BLaER1 treated with 17β-estradiol and CSF1 and Interleukin-3, amounts not matched to agents 10 nM and 100 nM (cell line): ENCODE results near the gene CDC42EP2.

Source experiments
- H3K27ac ChIP-seq, 11 experiments: shearing (Covaris generic); formaldehyde crosslinking; 2 replicates each; pipeline ENCODE4 v1.8.1; 2022
- H3K27me3 ChIP-seq, 11 experiments: shearing (Covaris generic); formaldehyde crosslinking; 2 replicates each; pipeline ENCODE4 v1.8.1; 2022
- H3K36me3 ChIP-seq, 11 experiments: shearing (Covaris generic); formaldehyde crosslinking; 2 replicates each; pipeline ENCODE4 v1.8.1; 2022
- H3K4me1 ChIP-seq, 10 experiments: shearing (Covaris generic); formaldehyde crosslinking; 2 replicates each; pipeline ENCODE4 v1.8.1; 2022
- H3K4me2 ChIP-seq, 11 experiments: shearing (Covaris generic); formaldehyde crosslinking; 2 replicates each; pipeline ENCODE4 v1.8.1; 2022
- H3K4me3 ChIP-seq, 10 experiments: shearing (Covaris generic); formaldehyde crosslinking; 2 replicates each; pipeline ENCODE4 v1.8.1; 2022
- H3K9ac ChIP-seq, 11 experiments: shearing (Covaris generic); formaldehyde crosslinking; 2 replicates each; pipeline ENCODE4 v1.8.1; 2022
- H3K9me3 ChIP-seq, 11 experiments: shearing (Covaris generic); formaldehyde crosslinking; replicated peaks in 1 of 11; 2 replicates each; pipeline ENCODE4 v1.8.1; 2022
- H4K20me1 ChIP-seq, 11 experiments: shearing (Covaris generic); formaldehyde crosslinking; 2 replicates each; pipeline ENCODE4 v1.8.1; 2022
- Cebpa-rat ChIP-seq, 11 experiments: shearing (Covaris generic); IDR thresholded peaks; 2 replicates each; pipeline ENCODE4 v1.8.1; 2022

Gene CDC42EP2

DNA sequence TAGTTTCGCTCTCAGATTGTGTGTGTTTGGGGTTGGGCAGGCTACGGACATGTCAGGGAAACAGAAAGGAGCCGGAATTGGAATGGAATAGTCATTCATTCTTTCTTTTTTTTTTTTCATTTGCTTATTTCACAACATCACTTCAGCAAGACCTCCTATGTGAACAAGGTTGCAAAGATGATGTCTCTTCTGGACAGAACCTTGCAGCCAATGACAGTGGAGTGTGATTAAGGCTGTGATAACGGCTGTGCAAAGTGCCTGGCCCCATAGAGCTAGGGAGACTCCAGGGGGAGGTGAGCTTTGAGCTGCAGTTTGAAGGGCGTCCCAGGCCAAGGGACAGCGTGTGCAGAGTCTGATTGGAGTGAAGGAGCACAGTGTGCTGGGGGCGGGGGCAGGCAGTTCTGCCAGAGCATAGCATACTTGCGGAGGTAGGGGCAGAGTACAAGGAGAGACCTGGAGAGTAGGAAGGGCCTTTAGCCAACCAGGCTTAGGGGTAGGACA, 43.2 kb downstream of the CDC42EP2 start:
- no peak overlapping the region for H3K4me3 ChIP-seq
- no peaks in the 10 kb centered on the region for H3K27me3 ChIP-seq
- H3K36me3 ChIP-seq, result peaks cover 0 to 8% (median 6%) of the 10 kb centered on the region in 11 experiments; a peak in 8 of 22 replicates
- peaks cover 24 to 35% (median 31%) of the 10 kb centered on the region in 10 experiments for H3K4me1 ChIP-seq
- no peak overlapping the region for H3K9ac ChIP-seq
- no peak for TF ChIP-seq Cebpa-rat (IDR thresholded peaks at IDR 0.05)
- H4K20me1 ChIP-seq, result peaks cover 0 to 25% (median 11%) of the 10 kb centered on the region in 11 experiments; a peak in 13 of 22 replicates
- H3K4me2 ChIP-seq, result no peak overlapping the region
- no peaks in the 10 kb centered on the region for H3K9me3 ChIP-seq
- no peak overlapping the region for H3K27ac ChIP-seq

GRCh38 chr11:65362320-65362931, 47.8 kb downstream of the CDC42EP2 start:
- peaks cover 8 to 36% (median 18%) of the 10 kb centered on the region in 10 experiments; a peak in 19 of 20 replicates for H3K4me1 ChIP-seq
- H3K4me2 ChIP-seq, result peak overlapping the region in 10 of 11 experiments; percentile 16 to 79 (median 56); a peak in 19 of 22 replicates
- peak overlapping the region in 7 of 11 experiments; percentile 24 to 75 (median 66); a peak in 14 of 22 replicates for H3K9ac ChIP-seq
- no peak for TF ChIP-seq Cebpa-rat (IDR thresholded peaks at IDR 0.05)
- no peaks in the 10 kb centered on the region for H3K9me3 ChIP-seq
- no peaks in the 10 kb centered on the region for H4K20me1 ChIP-seq
- no peaks in the 10 kb centered on the region for H3K27me3 ChIP-seq
- H3K36me3 ChIP-seq, result no peaks in the 10 kb centered on the region
- no peak overlapping the region for H3K4me3 ChIP-seq
- peak overlapping the region in 8 of 11 experiments; percentile 5 to 88 (median 76); a peak in 16 of 22 replicates for H3K27ac ChIP-seq

DNA sequence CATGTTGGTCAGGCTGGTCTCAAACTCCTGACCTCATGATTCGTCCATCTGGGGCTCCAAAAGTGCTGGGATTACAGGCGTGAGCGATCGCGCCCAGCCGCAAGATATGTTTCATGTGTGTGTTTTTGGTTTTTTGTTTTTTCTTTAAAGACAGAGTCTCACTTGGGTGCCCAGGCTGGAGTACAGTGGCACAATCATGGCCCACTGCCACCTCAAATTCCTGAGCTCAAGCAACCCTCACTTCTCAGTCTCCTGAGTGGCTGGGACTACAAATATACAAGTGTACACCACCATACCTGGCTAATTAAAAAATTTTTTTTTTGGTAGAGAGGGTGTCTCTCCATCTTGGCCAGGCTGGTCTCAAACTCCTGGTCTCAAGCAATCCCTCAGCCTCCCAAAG, 48.3 kb downstream of the CDC42EP2 start:
- Histone ChIP-seq H3K4me3 (no peak overlapping the region), H3K36me3 (no peaks in the 10 kb centered on the region), H3K4me2 (peak overlapping the region in 10 of 11 experiments; percentile 16 to 79 (median 56); a peak in 18 of 22 replicates), H4K20me1 (no peaks in the 10 kb centered on the region), H3K9ac (peak overlapping the region in 7 of 11 experiments; percentile 24 to 75 (median 66); a peak in 13 of 22 replicates), H3K27ac (peak overlapping the region in 8 of 11 experiments; percentile 5 to 88 (median 76); a peak in 14 of 22 replicates), H3K27me3 (no peaks in the 10 kb centered on the region), H3K9me3 (no peaks in the 10 kb centered on the region), H3K4me1 (peaks cover 8 to 36% (median 18%) of the 10 kb centered on the region in 10 experiments; a peak in 19 of 20 replicates)
- no peak for TF ChIP-seq Cebpa-rat (IDR thresholded peaks at IDR 0.05)

- H3K4me2 ChIP-seq, result peak overlapping the region in 2 of 11 experiments; percentile 69 to 74; a peak in 3 of 22 replicates
- no peaks in the 10 kb centered on the region for H3K9me3 ChIP-seq
- TF ChIP-seq Cebpa-rat (IDR thresholded peaks at IDR 0.05), result no peak
- peak overlapping the region in 2 of 11 experiments; percentile 85 to 86; a peak in 5 of 22 replicates for H3K27ac ChIP-seq
- no peaks in the 10 kb centered on the region for H4K20me1 ChIP-seq
- no peaks in the 10 kb centered on the region for H3K27me3 ChIP-seq
- no peak overlapping the region for H3K9ac ChIP-seq
- no peaks in the 10 kb centered on the region for H3K36me3 ChIP-seq
- H3K4me1 ChIP-seq, result peaks cover 8 to 36% (median 18%) of the 10 kb centered on the region in 10 experiments; a peak in 19 of 20 replicates
- no peak overlapping the region for H3K4me3 ChIP-seq
Observed at GRCh38 chr11:65363770-65364169, 49.1 kb downstream of the CDC42EP2 start.

GRCh38 chr11:65366340-65366773, 51.7 kb downstream of the CDC42EP2 start:
- no peak overlapping the region for H3K4me3 ChIP-seq
- peaks cover 17 to 50% (median 33%) of the 10 kb centered on the region in 10 experiments for H3K4me1 ChIP-seq
- peak overlapping the region in 2 of 11 experiments; percentile 6 to 26; a peak in 1 of 22 replicates for H3K9ac ChIP-seq
- no peaks in the 10 kb centered on the region for H3K27me3 ChIP-seq
- H3K4me2 ChIP-seq, result peak overlapping the region in 3 of 11 experiments; percentile 6 to 62 (median 56); a peak in 4 of 22 replicates
- H3K36me3 ChIP-seq, result no peaks in the 10 kb centered on the region
- H3K27ac ChIP-seq, result no peak overlapping the region
- no peak for TF ChIP-seq Cebpa-rat (IDR thresholded peaks at IDR 0.05)
- H3K9me3 ChIP-seq, result no peaks in the 10 kb centered on the region
- no peaks in the 10 kb centered on the region for H4K20me1 ChIP-seq

DNA sequence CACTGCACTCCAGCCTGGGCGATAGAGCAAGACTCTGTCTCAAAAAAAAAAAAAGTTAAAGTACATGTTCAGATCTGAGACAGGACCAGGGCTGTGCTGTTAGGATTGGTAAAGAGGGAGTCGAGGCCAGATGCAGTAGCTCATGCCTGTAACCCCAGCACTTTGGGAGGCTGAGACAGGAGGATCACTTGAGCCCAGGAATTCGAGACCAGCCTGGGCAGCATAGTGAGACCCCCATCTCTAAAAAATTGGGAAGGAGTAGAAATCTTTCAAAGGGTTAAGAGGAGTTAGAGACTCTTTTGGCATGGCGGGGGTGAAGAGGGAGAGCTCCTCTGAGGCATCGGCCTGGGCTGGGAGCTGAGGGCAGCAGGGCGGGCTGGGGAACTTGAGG, 56.0 kb downstream of the CDC42EP2 start:
- H3K27me3 ChIP-seq, result no peaks in the 10 kb centered on the region
- H3K4me2 ChIP-seq, result peak overlapping the region; percentile 33 to 75 (median 55); a peak in 21 of 22 replicates
- H3K36me3 ChIP-seq, result no peaks in the 10 kb centered on the region
- H3K4me3 ChIP-seq, result no peak overlapping the region
- no peaks in the 10 kb centered on the region for H3K9me3 ChIP-seq
- H3K4me1 ChIP-seq, result peaks cover 9 to 41% (median 26%) of the 10 kb centered on the region in 10 experiments
- H4K20me1 ChIP-seq, result no peaks in the 10 kb centered on the region
- no peak for TF ChIP-seq Cebpa-rat (IDR thresholded peaks at IDR 0.05)
- peak overlapping the region in 10 of 11 experiments; percentile 13 to 77 (median 37); a peak in 14 of 22 replicates for H3K27ac ChIP-seq
- peak overlapping the region in 4 of 11 experiments; percentile 3 to 66 (median 33); a peak in 4 of 22 replicates for H3K9ac ChIP-seq
